ENCODE measurements around the gene RBMS2.
"Not testable (repeated sequence)": the region's sequence is repeated elsewhere in the genome, so short reads cannot be mapped to it uniquely, and the experiment has no call there.

Gene RBMS2

GRCh38 chr12:56517854-56518253 is 3.8 kb upstream of the RBMS2 start:
- no peak for DNase-seq (ENCODE audit: low read depth)

DNA sequence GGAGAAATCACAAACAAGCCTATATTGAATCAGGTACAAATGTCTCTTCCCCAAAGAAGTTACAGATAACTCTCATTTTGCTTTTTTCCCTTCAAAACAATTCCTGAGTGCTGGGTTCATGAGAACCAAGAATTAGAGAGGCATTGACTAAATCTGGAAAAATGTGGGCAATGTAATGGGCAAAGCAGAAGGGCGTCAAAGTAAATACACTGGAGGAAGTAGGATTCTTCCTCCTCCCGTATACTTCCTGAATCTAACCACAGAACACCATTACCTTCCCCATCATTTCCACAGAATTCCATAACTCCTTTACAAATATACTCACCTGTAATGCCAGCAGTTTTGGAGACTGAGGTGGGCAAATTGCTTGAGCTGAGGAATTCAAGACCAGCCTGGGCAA is 3.0 kb upstream of the RBMS2 start:
- no peak for DNase-seq (ENCODE audit: low read depth)

DNA sequence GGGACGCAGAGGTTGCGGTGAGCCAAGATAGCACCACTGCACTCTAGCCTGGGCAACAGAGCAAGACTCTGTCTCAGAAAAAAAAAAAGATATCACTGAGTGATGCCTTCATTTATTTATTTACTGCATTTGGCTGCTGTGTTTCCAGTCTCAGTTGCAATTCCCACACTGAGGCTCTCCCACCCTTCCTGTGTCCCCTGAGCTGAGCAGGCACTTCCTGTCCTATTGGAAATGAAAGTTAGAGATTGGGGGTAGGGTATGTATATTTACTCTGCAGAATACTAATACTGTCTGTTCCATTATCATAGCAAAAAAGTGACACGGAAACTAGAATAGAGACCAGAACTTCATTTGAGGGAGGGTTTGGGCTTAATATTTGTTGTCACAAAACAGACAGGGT is 1.6 kb upstream of the RBMS2 start:
- no peak for DNase-seq (ENCODE audit: low read depth)

DNA sequence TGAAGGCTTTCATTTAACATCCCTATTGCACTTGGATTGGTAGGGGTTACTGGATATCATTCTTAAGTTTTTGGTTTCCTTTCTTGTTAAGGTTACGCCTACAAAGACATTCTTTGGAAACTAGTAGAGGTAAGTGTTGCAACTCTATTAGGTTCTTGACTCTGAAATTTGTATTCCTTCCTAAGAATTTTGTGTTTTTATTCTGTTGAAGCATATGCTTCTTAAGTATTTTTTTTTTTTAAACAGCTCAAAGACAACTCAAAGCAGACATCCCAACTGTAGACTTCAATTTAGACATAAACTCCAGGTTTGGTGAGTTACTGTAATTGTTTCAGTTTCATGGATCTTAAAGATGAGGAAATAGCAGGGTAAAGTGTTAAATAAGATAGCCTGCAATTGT is 1.1 kb upstream of the RBMS2 start:
- DNase-seq (ENCODE audit: low read depth): no peak

DNA sequence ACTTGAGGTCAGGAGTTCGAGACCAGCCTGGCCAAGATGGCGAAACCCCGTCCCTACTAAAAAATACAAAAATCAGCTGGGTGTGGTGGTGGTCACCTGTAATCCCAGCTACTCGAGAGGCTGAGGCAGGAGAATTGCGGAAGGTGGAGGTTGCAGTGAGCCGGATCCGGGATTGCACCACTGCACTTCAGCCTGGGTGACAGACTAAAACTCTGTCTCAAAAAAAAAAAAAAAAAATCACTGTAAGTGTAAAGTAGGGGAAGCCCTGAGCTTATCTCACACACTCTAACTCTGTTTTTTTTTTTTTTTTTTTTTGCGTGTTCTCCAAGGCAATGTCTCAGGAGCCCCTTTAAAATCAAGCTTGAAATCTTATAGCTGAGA is 421 bp upstream of the RBMS2 start:
- DNase-seq (ENCODE audit: low read depth): no peak

DNA sequence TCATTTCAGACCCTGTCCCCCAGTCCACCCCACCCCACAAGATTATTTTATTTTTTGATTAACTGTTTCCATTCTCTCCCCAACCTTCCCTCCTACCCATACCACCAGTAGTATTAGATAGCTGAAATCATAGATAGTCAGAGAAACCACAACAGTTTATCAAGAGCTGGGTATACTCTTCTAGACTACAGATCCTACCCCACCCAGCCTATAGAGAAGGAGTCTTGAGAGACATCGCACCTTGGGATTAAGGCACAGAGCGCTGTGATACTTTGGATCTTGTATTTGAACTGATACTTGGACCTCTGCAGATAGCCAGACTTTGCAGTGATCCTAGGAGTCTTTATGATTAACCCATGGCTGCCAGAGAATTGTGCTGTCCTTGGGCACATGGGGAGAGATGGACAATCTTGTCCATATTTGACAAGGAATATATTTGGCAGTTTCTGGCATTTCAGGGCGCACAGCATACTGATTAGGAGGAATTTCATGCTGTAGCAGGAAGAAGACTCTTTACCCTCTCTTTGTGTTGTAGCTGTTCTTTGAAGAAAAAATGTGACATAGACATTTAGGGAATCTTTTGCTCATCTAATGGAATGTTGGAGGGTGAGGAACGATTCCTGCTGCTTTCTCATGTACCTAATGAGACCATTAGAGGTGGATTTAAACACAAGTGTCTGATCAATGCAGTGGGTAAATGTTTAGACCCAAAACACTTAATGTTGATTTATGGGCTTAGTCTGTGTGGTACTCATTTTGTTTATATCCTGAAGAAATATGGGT is 982 bp downstream of the RBMS2 start:
- DNase-seq (ENCODE audit: low read depth): no peak

DNA sequence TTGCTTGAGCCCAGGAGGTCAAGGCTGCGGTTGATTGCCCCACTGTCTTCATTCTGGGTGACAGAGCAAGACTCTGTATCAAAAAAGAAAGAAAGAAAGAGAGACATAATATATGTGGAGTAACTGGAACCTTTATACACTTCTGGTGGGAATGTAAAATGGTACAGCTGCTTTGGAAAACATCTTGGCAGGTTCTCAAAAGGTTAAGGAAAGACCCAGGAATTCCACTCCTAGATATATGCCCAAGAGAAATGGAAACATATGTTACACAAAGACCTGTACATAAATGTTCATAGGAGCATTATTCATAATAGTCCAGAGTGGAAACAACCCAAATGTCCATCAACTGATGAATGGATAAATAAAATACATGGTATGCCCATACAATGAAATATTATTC is 7.2 kb downstream of the RBMS2 start:
- DNase-seq (ENCODE audit: low read depth): no peak

DNA sequence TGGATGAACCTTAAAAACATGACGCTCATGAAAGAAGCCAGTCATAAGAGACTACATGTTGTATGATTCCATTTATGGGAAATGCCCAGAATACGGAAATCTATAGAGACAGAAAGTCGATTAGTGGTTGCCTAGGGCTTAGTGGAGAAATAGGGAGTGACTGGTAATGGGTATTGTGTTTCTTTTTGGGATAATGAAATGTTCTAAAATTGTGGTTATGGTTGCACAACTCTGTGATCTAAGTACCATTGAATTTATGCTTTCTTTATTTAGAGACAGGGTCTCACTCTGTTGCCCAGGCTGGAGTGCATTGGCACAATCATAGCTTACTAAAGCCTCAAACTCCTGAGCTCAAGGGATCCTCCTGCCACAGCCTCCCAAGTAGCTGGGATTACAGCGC is 8.0 kb downstream of the RBMS2 start:
- DNase-seq (ENCODE audit: low read depth): no peak

GRCh38 chr12:56530390-56531055 is 8.9 kb downstream of the RBMS2 start:
- no peak for DNase-seq (ENCODE audit: low read depth)

DNA sequence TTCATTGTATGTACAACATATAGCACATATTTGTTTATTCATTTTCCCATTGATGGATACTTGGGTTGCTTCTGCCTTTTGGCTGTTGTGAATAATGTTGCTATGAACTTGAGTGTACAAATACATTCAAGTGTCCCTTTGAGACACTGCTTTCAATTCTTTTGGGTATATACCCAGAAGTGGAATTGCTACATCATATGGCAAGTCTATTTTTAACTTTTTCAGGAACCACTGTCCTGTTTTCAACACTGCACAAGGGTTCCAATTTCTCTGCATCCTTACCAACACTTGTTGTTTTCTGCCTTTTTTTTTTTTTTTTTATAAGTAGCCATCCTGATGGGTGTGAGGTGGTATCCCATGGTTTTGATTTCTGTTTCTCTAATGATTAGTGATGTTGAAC is 15.9 kb downstream of the RBMS2 start:
- no peak for DNase-seq (ENCODE audit: low read depth)

GRCh38 chr12:56541631-56542030 is 20.0 kb downstream of the RBMS2 start:
- DNase-seq (ENCODE audit: low read depth): no peak

DNA sequence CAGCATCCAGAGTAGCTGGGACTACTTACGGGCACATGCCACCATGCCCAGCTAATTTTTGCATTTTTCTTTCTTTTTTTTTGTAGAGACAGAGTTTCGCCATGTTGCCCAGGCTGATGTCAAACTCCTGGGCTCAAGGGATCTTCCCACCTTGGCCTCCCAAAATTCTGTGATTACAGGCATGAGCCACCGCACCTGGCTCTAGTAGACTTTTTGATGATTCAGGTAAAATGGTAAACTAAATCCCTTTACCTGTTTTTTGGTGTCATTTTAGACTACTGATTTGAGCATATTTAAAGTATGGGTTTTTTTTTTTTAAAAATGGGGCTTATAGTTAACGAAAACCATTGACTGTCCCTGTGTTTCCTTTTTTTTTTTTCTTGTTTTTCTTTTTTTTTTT is 20.5 kb downstream of the RBMS2 start:
- no peak for DNase-seq (ENCODE audit: low read depth)

DNA sequence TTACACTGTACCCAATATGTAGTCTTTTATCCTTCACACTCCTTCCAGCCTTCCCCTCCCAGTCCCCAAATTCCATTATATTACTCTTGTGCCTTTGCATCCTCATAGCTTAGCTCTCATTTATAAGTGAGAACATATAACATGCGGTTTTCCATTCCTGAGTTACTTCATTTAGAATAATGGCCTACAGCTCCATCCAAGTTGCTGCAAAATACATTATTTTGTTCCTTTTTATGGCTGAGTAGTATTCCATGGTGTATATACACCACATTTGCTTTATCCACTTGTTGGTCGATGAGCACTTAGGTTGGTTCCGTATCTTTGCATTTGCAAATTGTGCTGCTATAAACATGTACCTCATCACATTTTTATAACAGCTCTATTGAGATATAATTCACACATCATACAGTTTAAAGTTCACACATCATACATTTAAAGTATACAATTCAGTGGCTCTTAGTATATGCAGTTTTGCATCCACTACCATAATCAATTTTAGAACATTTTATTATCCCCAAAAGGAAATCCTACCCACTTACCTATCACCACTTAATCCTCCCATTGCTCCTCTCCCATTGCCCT is 23.5 kb downstream of the RBMS2 start:
- DNase-seq (ENCODE audit: low read depth): no peak

GRCh38 chr12:56546680-56547079 is 25.1 kb downstream of the RBMS2 start:
- no peak for DNase-seq (ENCODE audit: low read depth)

DNA sequence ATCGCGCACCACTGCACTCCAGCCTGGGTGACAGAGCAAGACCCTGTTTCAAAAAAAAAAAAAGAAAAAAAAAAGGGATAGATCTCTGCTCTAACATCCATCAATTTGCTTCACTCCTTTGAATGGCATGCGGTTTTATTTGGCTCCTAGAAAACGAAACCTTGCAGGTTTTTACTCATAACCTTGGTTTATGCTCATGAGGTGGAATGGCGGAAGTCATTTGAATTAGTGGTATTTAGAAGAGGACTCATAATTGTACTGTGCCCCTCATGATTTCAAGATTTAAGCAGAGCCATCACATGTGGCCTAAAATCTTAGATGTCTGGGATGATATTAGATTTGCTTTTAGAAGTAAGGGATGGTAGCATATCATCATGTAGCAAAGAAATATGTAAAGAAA is 29.4 kb downstream of the RBMS2 start:
- no peak for DNase-seq (ENCODE audit: low read depth)

- DNase-seq (ENCODE audit: low read depth): no peak
Measured at GRCh38 chr12:56565510-56566101, 44.0 kb downstream of the RBMS2 start.

- DNase-seq (ENCODE audit: low read depth): no peak
Measured at GRCh38 chr12:56568146-56568545, 46.5 kb downstream of the RBMS2 start.

DNA sequence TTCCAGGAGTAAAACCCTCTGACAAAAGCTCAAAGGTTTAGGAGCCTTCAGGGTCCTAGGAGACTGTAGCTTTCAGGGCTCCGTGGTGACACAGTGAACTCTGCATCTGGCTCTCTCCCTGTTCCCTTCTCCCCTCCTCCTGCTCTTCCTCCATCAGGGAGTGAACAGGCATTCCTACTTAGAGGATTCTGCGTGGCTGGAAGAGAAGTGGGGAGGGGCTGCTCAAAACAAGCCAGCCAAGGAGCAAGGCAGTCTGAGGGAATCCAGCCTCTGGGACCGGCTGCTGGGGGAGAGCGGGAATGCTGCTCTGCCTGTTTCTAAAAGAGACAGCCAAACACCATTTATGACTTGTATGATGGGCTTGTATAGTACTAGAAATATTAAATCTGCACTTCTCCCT is 49.5 kb downstream of the RBMS2 start:
- no peak for DNase-seq (ENCODE audit: low read depth)

- DNase-seq (ENCODE audit: low read depth): no peak
Measured at GRCh38 chr12:56572288-56572687, 50.7 kb downstream of the RBMS2 start.

DNA sequence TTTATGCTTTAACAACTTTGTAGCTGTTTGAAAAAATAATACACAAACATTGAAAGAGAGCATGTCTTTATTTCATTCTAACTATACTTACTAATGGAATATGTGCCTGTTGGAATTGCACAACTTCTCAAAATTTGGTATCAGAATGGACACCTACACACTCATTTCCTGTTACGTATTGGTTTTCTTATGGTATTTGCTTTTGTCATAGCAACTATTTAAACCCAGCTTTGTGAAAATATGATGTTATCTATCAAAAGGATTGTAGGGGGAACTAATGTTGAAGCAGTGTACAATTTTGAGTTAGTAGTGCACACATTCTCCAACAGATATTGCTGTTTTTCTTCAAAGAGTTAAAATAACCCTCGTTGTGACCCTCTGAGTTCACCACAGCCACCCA is 52.6 kb downstream of the RBMS2 start:
- no peak for DNase-seq (ENCODE audit: low read depth)

DNA sequence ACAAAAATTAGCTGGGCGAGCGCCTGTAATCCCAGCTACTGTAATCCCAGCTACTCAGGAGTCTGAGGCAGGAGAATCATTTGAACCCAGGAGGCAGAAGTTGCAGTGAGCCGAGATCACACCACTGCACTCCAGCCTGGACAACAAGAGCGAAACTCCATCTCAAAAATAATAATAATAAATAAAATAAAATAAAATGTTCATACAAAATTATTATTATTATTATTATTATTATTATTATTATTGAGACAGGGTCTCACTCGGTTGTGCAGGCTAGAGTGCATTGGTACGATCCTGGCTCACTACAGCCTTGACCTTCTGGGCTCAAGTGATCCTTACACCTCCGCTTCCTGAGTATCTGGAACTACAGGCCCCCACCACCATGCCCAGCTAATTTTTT is 55.6 kb downstream of the RBMS2 start:
- DNase-seq (ENCODE audit: low read depth): not testable (repeated sequence)

DNA sequence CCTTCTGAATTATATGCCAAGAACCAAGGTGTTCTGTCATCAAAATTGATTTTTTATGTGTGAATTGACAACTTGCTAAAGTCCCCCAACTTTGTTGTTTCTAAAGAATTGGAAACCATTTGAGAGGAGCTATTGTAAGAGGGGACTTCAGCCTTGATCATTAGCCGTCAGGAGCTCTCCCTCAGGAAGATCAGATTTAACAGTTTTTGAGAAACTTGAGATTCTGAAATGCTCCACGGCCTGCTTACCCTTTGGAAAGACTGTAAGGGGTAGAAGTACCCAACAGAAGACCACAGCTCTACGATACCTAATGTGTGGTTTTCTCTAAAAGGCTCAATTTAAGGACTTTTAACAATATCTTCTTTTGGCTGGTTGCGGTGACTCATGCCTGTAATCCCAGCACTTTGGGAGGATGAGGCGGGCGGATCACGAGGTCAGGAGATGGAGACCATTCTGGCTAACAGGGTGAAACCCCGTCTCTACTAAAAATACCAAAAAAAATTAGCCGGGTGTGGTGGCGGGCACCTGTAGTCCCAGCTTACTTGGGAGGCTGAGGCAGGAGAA is 57.4 kb downstream of the RBMS2 start:
- no peak for DNase-seq (ENCODE audit: low read depth)

Data from activated T-helper 9 cell treated with anti-CD3 and anti-CD28 coated beads, Interleukin-2, amount 50 U/mL, for 16 hours (primary cell).